HG02642 (cell line): ENCODE data around the gene SRRM2.

Experiments used
- ATAC-seq: cut with Tn5 transposase; IDR thresholded peaks from one replicate; pipeline ENCODE4 v1.9.1; 2021; ENCODE audit warnings: mild to moderate bottlenecking; ENCODE audit not compliant: unreplicated experiment, poor library complexity

SRRM2 gene

GRCh38 chr16:2814551-2815298 lies 62.3 kb downstream of the SRRM2 start:
- no peak for ATAC-seq

GRCh38 chr16:2815299-2815771 lies 62.9 kb downstream of the SRRM2 start:
- no peak for ATAC-seq

GRCh38 chr16:2816751-2817339 lies 64.4 kb downstream of the SRRM2 start, which contains the start of gene PRSS21:
PRSS21 (plus strand) TSS chr16:2817237; CDS start chr16:2817269, 32 bp downstream.
- no peak for ATAC-seq

- ATAC-seq = no peak
Measured at GRCh38 chr16:2817340-2818271, 65.2 kb downstream of the SRRM2 start.

- ATAC-seq = no peak
Measured at GRCh38 chr16:2818272-2818876, 65.9 kb downstream of the SRRM2 start.

- no peak for ATAC-seq
Measured at GRCh38 chr16:2819179-2819938, 66.9 kb downstream of the SRRM2 start.

GRCh38 chr16:2819939-2820835 lies 67.7 kb downstream of the SRRM2 start:
- no peak for ATAC-seq
